ENCODE results near the gene BDKRB2. TPM values are rescaled to one million over a fixed set of nuclear protein-coding genes. Genes with fewer than 3 reads are reported as not detected.

BDKRB2 gene
- total RNA-seq, 1 experiment from 2014 or later: 0.15 TPM

GRCh38 chr14:96178461-96179321, 25.9 kb upstream of the BDKRB2 start:
- Histone ChIP-seq H3K9ac (ENCODE audit: extremely low read depth, insufficient read length, low read length) (no peak overlapping the region), H3K23ac (ENCODE audit: insufficient read length, low read depth, low read length) (no peak overlapping the region), H3K27me3 (ENCODE audit: insufficient read depth, low read length) (no peaks in the 10 kb centered on the region; the same call in 1 of the 2 replicates), H2BK120ac (ENCODE audit: low read depth, low read length, poor library complexity, severe bottlenecking) (no peak overlapping the region), H4K20me1 (ENCODE audit: control insufficient read depth, insufficient read depth, insufficient read length) (no peaks in the 10 kb centered on the region), H3K9me3 (ENCODE audit: control insufficient read depth, low read depth, low read length) (no peaks in the 10 kb centered on the region), H3K4me2 (ENCODE audit: insufficient read depth, insufficient read length, low read length) (no peak overlapping the region), H3K79me2 (ENCODE audit: insufficient read depth, low read length) (no peaks in the 10 kb centered on the region), H3K18ac (ENCODE audit: insufficient read length, low read depth, low read length) (no peak overlapping the region), H3K23me2 (ENCODE audit: insufficient read length, low read depth, low read length, poor library complexity, severe bottlenecking) (no peaks in the 10 kb centered on the region), H2BK5ac (ENCODE audit: insufficient read length, low read length) (no peak overlapping the region), H2BK15ac (ENCODE audit: low read depth, low read length) (no peak overlapping the region), H3K4ac (ENCODE audit: low read depth, low read length) (no peak overlapping the region), H4K5ac (ENCODE audit: insufficient read length, low read depth, low read length) (no peak overlapping the region), H2BK20ac (ENCODE audit: low read depth, low read length, poor library complexity, severe bottlenecking) (no peak overlapping the region), H3K14ac (ENCODE audit: insufficient read depth, low read length) (no peak overlapping the region), H4K8ac (replicated peaks; ENCODE audit: insufficient read length, low read depth, low read length) (no peak overlapping the region), H3K4me1 (ENCODE audit: insufficient read depth, low read length) (no peaks in the 10 kb centered on the region), H2AFZ (ENCODE audit: low read length) (no peak overlapping the region), H3K79me1 (ENCODE audit: insufficient read depth, low read depth, low read length, poor library complexity, severe bottlenecking) (no peaks in the 10 kb centered on the region), H2AK5ac (ENCODE audit: insufficient read length, low read length) (no peak overlapping the region), H3T11ph (ENCODE audit: low read length) (no peak overlapping the region), H3K56ac (ENCODE audit: insufficient read length, low read depth, low read length) (no peak overlapping the region), H3K27ac (ENCODE audit: insufficient read length, low read depth, low read length) (no peak overlapping the region), H4K91ac (ENCODE audit: insufficient read length, low read depth, low read length) (no peak overlapping the region), H2BK12ac (ENCODE audit: insufficient read length, low read depth, low read length) (no peak overlapping the region)
- peaks cover 0 to 6% of the 10 kb centered on the region in 2 experiments; a peak in 3 of 4 replicates for H3K4me1 Mint-ChIP-seq
- peaks cover 15% of the 10 kb centered on the region for H3K27me3 Mint-ChIP-seq (ENCODE audit: low read depth)
- peak overlapping the region in 1 of 3 experiments; percentile 20; a peak in 1 of 7 replicates for H3K27ac Mint-ChIP-seq
- no peaks in the 10 kb centered on the region; a peak in 1 of 7 replicates for H3K36me3 Mint-ChIP-seq (ENCODE audit: insufficient read depth in 1 of 3, low read depth in 3 of 3)
- no peak overlapping the region for H3K4me3 Mint-ChIP-seq
- TF ChIP-seq CTCF (conservative IDR thresholded peaks at IDR 0.05): no peak; the same call in 2 of the 3 replicates
- WGBS (ENCODE audit: extremely low coverage, insufficient read length, low lambda C conversion rate): no CpG with 5 or more reads among the region's 10 CpGs
- peaks cover 3 to 4% of the 10 kb centered on the region in 2 experiments; a peak in 3 of 5 replicates for H3K9me3 Mint-ChIP-seq
- DNase-seq: no peak
